HG03095 (cell line): ENCODE results near the gene CACNB4.
"Not testable (repeated sequence)": the region's sequence is repeated elsewhere in the genome, so short reads cannot be mapped to it uniquely, and the experiment has no call there.

Experiments
- ATAC-seq: cut with Tn5 transposase; IDR thresholded peaks from one replicate; pipeline ENCODE4 v1.9.1; 2021; ENCODE audit warnings: moderate library complexity; ENCODE audit not compliant: unreplicated experiment

CACNB4 gene

GRCh38 chr2:152024477-152024876, 74.4 kb downstream of the CACNB4 start:
- no peak for ATAC-seq

GRCh38 chr2:152022090-152022489, 76.8 kb downstream of the CACNB4 start:
- ATAC-seq: no peak

- not testable (repeated sequence) for ATAC-seq
Measured at GRCh38 chr2:152021001-152021400, 77.8 kb downstream of the CACNB4 start.

GRCh38 chr2:152019732-152020131, 79.1 kb downstream of the CACNB4 start:
- no peak for ATAC-seq

GRCh38 chr2:152016181-152017120, 82.4 kb downstream of the CACNB4 start:
- ATAC-seq: no peak

GRCh38 chr2:152015552-152015951, 83.3 kb downstream of the CACNB4 start:
- no peak for ATAC-seq

GRCh38 chr2:152012697-152013096, 86.1 kb downstream of the CACNB4 start:
- no peak for ATAC-seq

GRCh38 chr2:152011724-152012123, 87.1 kb downstream of the CACNB4 start:
- no peak for ATAC-seq

GRCh38 chr2:152005607-152006006, 93.2 kb downstream of the CACNB4 start:
- no peak for ATAC-seq

- not testable (repeated sequence) for ATAC-seq
Measured at GRCh38 chr2:152003283-152003682, 95.6 kb downstream of the CACNB4 start.

GRCh38 chr2:151999053-151999452, 99.8 kb downstream of the CACNB4 start:
- ATAC-seq: peak; percentile 69

GRCh38 chr2:151996243-151997003, 102.4 kb downstream of the CACNB4 start:
- ATAC-seq: no peak

- no peak for ATAC-seq
Measured at GRCh38 chr2:151995161-151995557, 103.7 kb downstream of the CACNB4 start.

GRCh38 chr2:151994178-151994577, 104.7 kb downstream of the CACNB4 start:
- not testable (repeated sequence) for ATAC-seq

GRCh38 chr2:151991010-151991409, 107.8 kb downstream of the CACNB4 start:
- ATAC-seq: no peak

- no peak for ATAC-seq
Measured at GRCh38 chr2:151989378-151989777, 109.5 kb downstream of the CACNB4 start.

- no peak for ATAC-seq
Measured at GRCh38 chr2:151987484-151987883, 111.4 kb downstream of the CACNB4 start.

- no peak for ATAC-seq
Measured at GRCh38 chr2:151984424-151985083, 114.3 kb downstream of the CACNB4 start.

- ATAC-seq: no peak
Measured at GRCh38 chr2:151983221-151983620, 115.6 kb downstream of the CACNB4 start.

GRCh38 chr2:151981886-151982285, 117.0 kb downstream of the CACNB4 start:
- ATAC-seq: no peak

GRCh38 chr2:151979694-151980093, 119.2 kb downstream of the CACNB4 start:
- no peak for ATAC-seq
